ENCODE measurements around the gene SLC6A1. TPM values are rescaled to one million over a fixed set of nuclear protein-coding genes. Genes with fewer than 3 reads are reported as not detected.
A peak's percentile ranks its signal among the peaks of the same experiment; 100 is the strongest.

Gene SLC6A1
- total RNA-seq, 1 donor from 2014 or later = 2.0 TPM

DNA sequence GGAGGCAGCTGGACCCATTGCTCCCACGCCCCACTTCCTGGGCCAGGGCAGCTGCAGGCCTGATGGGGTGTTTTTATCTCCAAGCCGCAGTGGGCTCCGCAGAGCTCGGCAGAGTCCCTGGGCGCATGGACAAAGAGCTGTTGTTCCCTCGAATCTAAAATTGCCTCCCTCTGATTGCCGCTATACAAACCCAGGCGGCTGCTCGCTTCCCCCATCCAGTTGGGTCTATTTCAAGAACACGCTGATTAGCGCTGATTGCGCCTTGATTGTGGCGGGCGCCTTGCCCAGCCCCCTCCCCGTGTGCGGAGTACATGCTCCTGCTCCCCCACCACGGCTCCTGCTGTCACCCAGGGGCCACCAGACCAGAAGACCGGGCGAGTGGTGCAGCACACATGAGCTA is 43.4 kb upstream of the SLC6A1 start:
- no peak for DNase-seq (ENCODE audit: low spot score)
- H3K9me3 Mint-ChIP-seq (ENCODE audit: low read depth) = no peaks in the 10 kb centered on the region
- H3K27me3 Mint-ChIP-seq (ENCODE audit: low read depth) = peaks cover 60% of the 10 kb centered on the region
- H3K4me3 Mint-ChIP-seq (ENCODE audit: unreplicated experiment) = no peak overlapping the region
- H3K4me1 Mint-ChIP-seq (ENCODE audit: low read depth) = no peaks in the 10 kb centered on the region
- TF ChIP-seq, protein P1, sequence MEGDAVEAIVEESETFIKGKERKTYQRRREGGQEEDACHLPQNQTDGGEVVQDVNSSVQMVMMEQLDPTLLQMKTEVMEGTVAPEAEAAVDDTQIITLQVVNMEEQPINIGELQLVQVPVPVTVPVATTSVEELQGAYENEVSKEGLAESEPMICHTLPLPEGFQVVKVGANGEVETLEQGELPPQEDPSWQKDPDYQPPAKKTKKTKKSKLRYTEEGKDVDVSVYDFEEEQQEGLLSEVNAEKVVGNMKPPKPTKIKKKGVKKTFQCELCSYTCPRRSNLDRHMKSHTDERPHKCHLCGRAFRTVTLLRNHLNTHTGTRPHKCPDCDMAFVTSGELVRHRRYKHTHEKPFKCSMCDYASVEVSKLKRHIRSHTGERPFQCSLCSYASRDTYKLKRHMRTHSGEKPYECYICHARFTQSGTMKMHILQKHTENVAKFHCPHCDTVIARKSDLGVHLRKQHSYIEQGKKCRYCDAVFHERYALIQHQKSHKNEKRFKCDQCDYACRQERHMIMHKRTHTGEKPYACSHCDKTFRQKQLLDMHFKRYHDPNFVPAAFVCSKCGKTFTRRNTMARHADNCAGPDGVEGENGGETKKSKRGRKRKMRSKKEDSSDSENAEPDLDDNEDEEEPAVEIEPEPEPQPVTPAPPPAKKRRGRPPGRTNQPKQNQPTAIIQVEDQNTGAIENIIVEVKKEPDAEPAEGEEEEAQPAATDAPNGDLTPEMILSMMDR (IDR thresholded peaks at IDR 0.05) = no peak
- H3K36me3 Mint-ChIP-seq (ENCODE audit: low read depth) = no peaks in the 10 kb centered on the region
- H3K27ac Mint-ChIP-seq (ENCODE audit: unreplicated experiment) = no peak overlapping the region

DNA sequence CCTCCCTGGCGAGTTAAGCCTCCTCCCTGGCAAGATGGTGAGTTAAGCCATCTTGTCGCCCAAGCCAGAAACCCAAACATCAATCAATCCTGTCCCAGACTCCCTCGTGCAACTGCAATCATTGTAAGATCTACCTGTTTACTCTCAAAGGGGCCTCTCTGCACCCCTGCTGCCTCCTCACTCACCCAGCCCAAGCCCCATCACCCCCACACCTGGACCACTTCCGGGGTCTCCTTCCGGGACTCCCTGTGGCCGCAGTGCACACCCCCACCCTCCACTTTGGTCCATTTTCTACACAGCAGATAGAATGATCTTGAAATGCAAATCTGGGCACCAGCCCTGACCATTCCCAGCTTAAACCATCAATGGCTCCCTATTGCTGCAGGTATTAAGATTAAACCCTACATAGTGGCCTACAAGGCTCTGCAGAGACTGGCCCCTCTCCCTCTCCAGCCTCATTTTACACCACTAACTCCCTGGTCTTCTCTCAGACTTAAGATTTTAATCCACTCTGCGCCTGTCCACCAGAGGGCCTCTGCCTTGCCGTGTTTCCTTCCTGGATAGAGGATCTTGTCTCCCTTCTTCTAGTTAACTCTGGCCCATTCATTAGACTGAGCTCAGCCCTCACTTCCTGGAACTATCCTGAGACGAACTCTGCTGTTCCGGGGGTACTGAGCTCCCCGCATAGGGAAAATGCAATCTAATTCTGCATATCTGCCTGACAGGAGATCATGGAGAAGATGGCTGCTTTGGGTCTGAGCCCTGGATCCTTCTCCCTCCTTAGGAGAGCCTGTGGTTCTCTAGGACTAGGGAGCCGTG is 41.9 kb upstream of the SLC6A1 start:
- no peak for DNase-seq (ENCODE audit: low spot score)
- Mint-ChIP-seq H3K27ac (ENCODE audit: unreplicated experiment) (no peak overlapping the region), H3K9me3 (ENCODE audit: low read depth) (no peaks in the 10 kb centered on the region), H3K36me3 (ENCODE audit: low read depth) (no peaks in the 10 kb centered on the region), H3K4me3 (ENCODE audit: unreplicated experiment) (no peak overlapping the region), H3K27me3 (ENCODE audit: low read depth) (peaks cover 63% of the 10 kb centered on the region), H3K4me1 (ENCODE audit: low read depth) (peaks cover 3% of the 10 kb centered on the region)
- TF ChIP-seq, protein P1 (IDR thresholded peaks at IDR 0.05) = peak; percentile 83

DNA sequence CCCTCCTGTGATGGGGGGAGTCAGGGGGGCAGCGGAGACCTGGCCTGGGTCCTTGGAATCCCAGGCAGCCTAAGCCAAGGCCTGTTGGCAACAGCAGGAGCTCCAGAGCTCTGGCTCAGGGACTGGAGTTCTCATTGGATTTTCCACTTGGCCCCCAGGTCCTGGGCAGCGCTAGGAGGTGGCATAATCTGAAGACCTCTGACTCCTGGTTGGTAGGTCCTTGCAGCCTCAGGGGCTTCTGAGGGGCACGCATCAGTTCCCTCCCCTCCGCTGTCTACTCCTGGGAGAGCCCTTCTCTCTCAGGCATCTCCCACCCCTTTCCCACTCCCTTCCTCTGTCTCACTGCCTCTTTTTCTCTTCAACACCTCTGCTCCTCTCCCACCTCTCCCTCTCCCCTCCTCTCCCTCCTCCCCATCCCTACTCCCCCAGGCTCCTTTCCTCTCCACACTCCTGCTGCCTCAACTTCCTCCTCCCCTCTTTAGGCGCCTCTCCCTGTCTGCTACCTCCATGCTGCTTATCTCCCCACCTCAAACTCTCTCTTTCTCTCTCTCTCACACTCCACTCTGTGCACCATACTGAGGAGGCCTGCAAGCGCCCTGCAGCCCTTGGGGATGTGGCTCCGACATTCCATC is 41.1 kb upstream of the SLC6A1 start:
- Mint-ChIP-seq H3K9me3 (ENCODE audit: low read depth) (no peaks in the 10 kb centered on the region), H3K27me3 (ENCODE audit: low read depth) (peaks cover 60% of the 10 kb centered on the region), H3K4me3 (ENCODE audit: unreplicated experiment) (no peak overlapping the region), H3K4me1 (ENCODE audit: low read depth) (peaks cover 10% of the 10 kb centered on the region), H3K36me3 (ENCODE audit: low read depth) (no peaks in the 10 kb centered on the region), H3K27ac (ENCODE audit: unreplicated experiment) (no peak overlapping the region)
- TF ChIP-seq, protein P1 (IDR thresholded peaks at IDR 0.05) = no peak
- DNase-seq (ENCODE audit: low spot score) = no peak

DNA sequence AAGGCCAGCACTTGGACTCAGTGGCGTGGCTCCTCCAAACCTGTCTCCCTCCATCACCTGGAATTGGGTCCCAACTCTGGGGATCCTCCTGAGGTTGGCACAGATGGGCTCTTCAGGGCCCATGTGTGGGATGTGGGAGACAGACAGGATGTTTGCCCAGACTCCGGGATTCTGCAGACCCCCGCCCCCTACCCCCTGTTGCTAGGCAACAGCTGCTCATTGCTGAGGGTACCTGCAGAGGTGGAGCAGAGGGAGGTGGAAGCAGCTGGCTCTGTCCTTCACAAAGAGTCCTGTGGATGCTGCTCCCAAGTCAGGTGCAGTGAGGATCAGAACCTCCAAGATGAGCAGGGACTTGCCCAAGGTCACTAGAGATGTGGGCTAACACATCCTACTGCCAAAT is 40.0 kb upstream of the SLC6A1 start:
- Mint-ChIP-seq H3K9me3 (ENCODE audit: low read depth) (no peaks in the 10 kb centered on the region), H3K4me1 (ENCODE audit: low read depth) (peaks cover 16% of the 10 kb centered on the region), H3K36me3 (ENCODE audit: low read depth) (no peaks in the 10 kb centered on the region), H3K27me3 (ENCODE audit: low read depth) (peaks cover 49% of the 10 kb centered on the region), H3K27ac (ENCODE audit: unreplicated experiment) (no peak overlapping the region), H3K4me3 (ENCODE audit: unreplicated experiment) (no peak overlapping the region)
- no peak for DNase-seq (ENCODE audit: low spot score)
- TF ChIP-seq, protein P1 (IDR thresholded peaks at IDR 0.05) = no peak

DNA sequence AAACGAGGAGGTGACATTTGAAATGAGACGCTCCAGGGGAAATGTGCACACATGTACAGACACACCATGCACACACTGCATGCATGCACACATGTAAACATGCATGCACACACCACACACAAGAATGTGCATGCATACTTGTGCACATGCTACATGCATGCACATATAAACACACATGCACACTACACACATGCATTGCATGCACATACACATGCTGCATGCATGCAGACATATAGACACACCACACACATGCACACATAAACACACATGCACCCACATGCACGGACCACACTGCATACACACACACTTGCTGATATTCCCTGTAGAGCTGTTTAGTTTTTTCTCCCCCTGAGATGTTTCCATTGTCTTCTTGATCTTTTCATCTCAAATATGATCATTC is 37.8 kb upstream of the SLC6A1 start:
- Mint-ChIP-seq H3K9me3 (ENCODE audit: low read depth) (no peaks in the 10 kb centered on the region), H3K36me3 (ENCODE audit: low read depth) (no peaks in the 10 kb centered on the region), H3K27me3 (ENCODE audit: low read depth) (peaks cover 30% of the 10 kb centered on the region), H3K4me3 (ENCODE audit: unreplicated experiment) (no peak overlapping the region), H3K4me1 (ENCODE audit: low read depth) (peaks cover 16% of the 10 kb centered on the region), H3K27ac (ENCODE audit: unreplicated experiment) (no peak overlapping the region)
- DNase-seq (ENCODE audit: low spot score) = no peak
- TF ChIP-seq, protein P1 (IDR thresholded peaks at IDR 0.05) = no peak

Data from chondrocyte (in vitro differentiated cells).